K562 (cell line): ENCODE measurements around the gene RCC1. TPM values are rescaled to one million over a fixed set of nuclear protein-coding genes. Genes with fewer than 3 reads are reported as not detected.

ENCODE experiments used
- ATF4 ChIP-seq: fragments of 450-650 bp; formaldehyde crosslinking; IDR thresholded peaks from 2 replicates; pipeline ENCODE4 v1.4.0; 2022; ENCODE audit warnings: mild to moderate bottlenecking, moderate library complexity
- FIP1L1 ChIP-seq: fragments of 200-400 bp; formaldehyde crosslinking; IDR thresholded peaks from 2 replicates; pipeline ENCODE4 v1.6.1; 2018; ENCODE audit warnings: mild to moderate bottlenecking, low read depth, low read length; ENCODE audit not compliant: poor library complexity, severe bottlenecking
- HDAC1 ChIP-seq, 2 experiments: fragments of 450-650 bp; IDR thresholded peaks; 2 replicates each; pipeline ENCODE4 v1.6.1; 2016 to 2017; ENCODE audit warnings: inconsistent platforms in 1 of 2, mild to moderate bottlenecking in 1 of 2, moderate library complexity in 1 of 2
- HNRNPK ChIP-seq: fragments of 200-400 bp; formaldehyde crosslinking; IDR thresholded peaks from one replicate; pipeline ENCODE4 v1.6.1; 2018; ENCODE audit warnings: mild to moderate bottlenecking, low read depth, low read length; ENCODE audit not compliant: poor library complexity, severe bottlenecking
- NEUROD1 ChIP-seq: fragments of 150-350 bp; IDR thresholded peaks from 2 replicates; pipeline ENCODE4 v1.6.1; 2014; ENCODE audit warnings: borderline replicate concordance, low read length, low read depth; ENCODE audit not compliant: partially characterized antibody
- OTX1 ChIP-seq: fragments of 450-650 bp; formaldehyde crosslinking; IDR thresholded peaks from 2 replicates; pipeline ENCODE4 v1.4.0; 2022; ENCODE audit warnings: mild to moderate bottlenecking
- PHF20 ChIP-seq: fragments of 450-650 bp; IDR thresholded peaks from 2 replicates; pipeline ENCODE4 v1.6.1; 2018; ENCODE audit not compliant: partially characterized antibody
- RNF2 ChIP-seq: sonication (generic); IDR thresholded peaks from 2 replicates; pipeline ENCODE4 v1.6.1; 2016
- SMARCE1 ChIP-seq: fragments of 450-650 bp; IDR thresholded peaks from 2 replicates; pipeline ENCODE4 v1.7.1; 2016; ENCODE audit warnings: mild to moderate bottlenecking
- ZBTB5 ChIP-seq: fragments of 450-650 bp; IDR thresholded peaks from 2 replicates; pipeline ENCODE4 v1.6.1; 2017; ENCODE audit warnings: antibody characterized with exemption
- ZFPM2 ChIP-seq: fragments of 250-450 bp; sonication (Bioruptor Pico); IDR thresholded peaks from 2 replicates; pipeline ENCODE4 v1.5.1; 2022; ENCODE audit warnings: mild to moderate bottlenecking
- ZNF121 ChIP-seq: sonication (generic); formaldehyde crosslinking; conservative IDR thresholded peaks from 2 replicates; pipeline ENCODE4 v1.8.0; 2022; ENCODE audit warnings: missing genetic modification reagents
- ZNF274 ChIP-seq: IDR thresholded peaks from 2 replicates; pipeline ENCODE4 v1.6.1; 2011; ENCODE audit warnings: low read depth, mild to moderate bottlenecking, low read length, moderate library complexity, borderline replicate concordance
- ZNF592 ChIP-seq: fragments of 450-650 bp; IDR thresholded peaks from 2 replicates; pipeline ENCODE4 v1.6.1; 2017; ENCODE audit warnings: antibody characterized with exemption, mild to moderate bottlenecking
- polyA plus RNA-seq, 8 experiments: library from polyadenylated mRNA; depleted of rRNA in 4 of 8; stranded (reverse) in 5 of 8; unstranded in 3 of 8; fragments of >200 nt; fragmentation: Nextera tagmentation in 2 of 8; fragmentation: Illumina TruSeq in 1 of 8; extraction: Ambion mirVana in 2 of 8; extraction: Trizol in 1 of 8; gene quantifications; 2 replicates each; pipeline versions ENCODE4 v1.2.1 to v1.2.3, GENCODE V29; 2011 to 2014; ENCODE audit warnings: inconsistent platforms in 1 of 8, missing spikeins in 1 of 8
- total RNA-seq, 7 experiments: library from RNA; depleted of rRNA in 6 of 7; stranded (reverse); fragments of >200 nt in 6 of 7; fragmentation: Illumina TruSeq in 2 of 7; extraction: Trizol in 2 of 7; gene quantifications; 2 replicates each; pipeline versions ENCODE4 v1.2.1 to v1.2.3, GENCODE V29; 2011 to 2021; ENCODE audit warnings: low replicate concordance in 1 of 7
- TF ChIP-seq, protein P1 (sequence below): fragments of 250-450 bp; sonication (Bioruptor Pico); IDR thresholded peaks from 2 replicates; pipeline ENCODE4 v1.4.0; 2020
- TF ChIP-seq, protein P2 (sequence below): fragments of 450-650 bp; formaldehyde crosslinking; IDR thresholded peaks from 2 replicates; pipeline ENCODE4 v1.4.0; 2022; ENCODE audit warnings: missing genetic modification characterization

The RCC1 gene
- total and polyA plus RNA-seq, 9 of the 15 experiments (the other 6 are each of a cell fraction or from before 2014, with no cell fraction given): 16.4 to 202 (median 107) TPM

GRCh38 chr1:28510273-28510969 is 4.6 kb downstream of the RCC1 start (continued):
- TF ChIP-seq, protein P1, sequence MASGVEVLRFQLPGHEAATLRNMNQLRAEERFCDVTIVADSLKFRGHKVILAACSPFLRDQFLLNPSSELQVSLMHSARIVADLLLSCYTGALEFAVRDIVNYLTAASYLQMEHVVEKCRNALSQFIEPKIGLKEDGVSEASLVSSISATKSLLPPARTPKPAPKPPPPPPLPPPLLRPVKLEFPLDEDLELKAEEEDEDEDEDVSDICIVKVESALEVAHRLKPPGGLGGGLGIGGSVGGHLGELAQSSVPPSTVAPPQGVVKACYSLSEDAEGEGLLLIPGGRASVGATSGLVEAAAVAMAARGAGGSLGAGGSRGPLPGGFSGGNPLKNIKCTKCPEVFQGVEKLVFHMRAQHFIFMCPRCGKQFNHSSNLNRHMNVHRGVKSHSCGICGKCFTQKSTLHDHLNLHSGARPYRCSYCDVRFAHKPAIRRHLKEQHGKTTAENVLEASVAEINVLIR (CRISPR knock-in tag): peak; percentile 68
- 0 out of 2 replicates have a peak, but pooled peaks have one; percentile 4 for TF ChIP-seq ZNF121 (CRISPR knock-in tag)
- TF ChIP-seq HNRNPK: peak; percentile 15
- TF ChIP-seq, protein P2, sequence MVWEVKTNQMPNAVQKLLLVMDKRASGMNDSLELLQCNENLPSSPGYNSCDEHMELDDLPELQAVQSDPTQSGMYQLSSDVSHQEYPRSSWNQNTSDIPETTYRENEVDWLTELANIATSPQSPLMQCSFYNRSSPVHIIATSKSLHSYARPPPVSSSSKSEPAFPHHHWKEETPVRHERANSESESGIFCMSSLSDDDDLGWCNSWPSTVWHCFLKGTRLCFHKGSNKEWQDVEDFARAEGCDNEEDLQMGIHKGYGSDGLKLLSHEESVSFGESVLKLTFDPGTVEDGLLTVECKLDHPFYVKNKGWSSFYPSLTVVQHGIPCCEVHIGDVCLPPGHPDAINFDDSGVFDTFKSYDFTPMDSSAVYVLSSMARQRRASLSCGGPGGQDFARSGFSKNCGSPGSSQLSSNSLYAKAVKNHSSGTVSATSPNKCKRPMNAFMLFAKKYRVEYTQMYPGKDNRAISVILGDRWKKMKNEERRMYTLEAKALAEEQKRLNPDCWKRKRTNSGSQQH (CRISPR knock-in tag): no peak
- no peak for TF ChIP-seq NEUROD1
- no peak for TF ChIP-seq RNF2
- TF ChIP-seq ZNF592: no peak
- no peak for TF ChIP-seq PHF20
- peak; percentile 88 for TF ChIP-seq FIP1L1
- TF ChIP-seq ZFPM2 (CRISPR knock-in tag): peak; percentile 81
- no peak for TF ChIP-seq SMARCE1
- peak; percentile 76 for TF ChIP-seq ATF4 (CRISPR knock-in tag)
- TF ChIP-seq HDAC1 (IDR thresholded peaks at IDR 0.05): no peak
- TF ChIP-seq ZBTB5: no peak
- TF ChIP-seq ZNF274: no peak; the same call in none of the 2 replicates
- TF ChIP-seq OTX1 (CRISPR knock-in tag): no peak; the same call in 1 of the 2 replicates
